HCT116 (cell line): ENCODE data around the gene SNX3. TPM values are rescaled to one million over a fixed set of nuclear protein-coding genes. Genes with fewer than 3 reads are reported as not detected.

Experiments used
- ATAC-seq: fragments of 200-7000 bp; cut with Tn5 transposase; 2 replicates; pipeline ENCODE4 v1.9.1; 2020; ENCODE audit warnings: mild to moderate bottlenecking, moderate library complexity
- BruUV-seq: library from RNA; stranded (reverse); fragments of 400-500 nt; replicated peaks from 2 replicates; lab custom pipeline; 2021; lab: Mats Ljungman, UMichigan
- CTCF ChIA-PET: fragments of 300-600 bp; sonication (Branson Sonifier 250); formaldehyde crosslinking; loops from one replicate; lab custom pipeline; 2021; ENCODE audit warnings: antibody characterized with exemption; lab: Charles Lee
- POLR2A ChIA-PET: fragments of 300-600, 350-600 bp; sonication (Branson Sonifier 250); formaldehyde crosslinking; loops from one replicate; lab custom pipeline; 2021; ENCODE audit warnings: antibody characterized with exemption; lab: Charles Lee
- RAD21 ChIA-PET, 2 experiments: fragments of 300-600 bp; sonication (Branson Sonifier 250); formaldehyde crosslinking; loops; one replicate each; lab custom pipeline; 2023; ENCODE audit warnings: low total read pairs in 2 of 2; ENCODE audit not compliant: uncharacterized antibody in 2 of 2, unreplicated experiment in 2 of 2, low non-redundant PET in 1 of 2; lab: Charles Lee
- DNase-seq: peaks from one replicate; pipeline ENCODE4 v3.0.0-alpha.2; 2010; ENCODE audit warnings: low read depth, low spot score
- H2AFZ ChIP-seq: fragments of 200-600 bp; shearing (Covaris generic), sonication (generic); 2 replicates; pipeline ENCODE4 v1.6.1; 2017; ENCODE audit warnings: low read depth, mixed run types, mixed read lengths, antibody characterized with exemption, low read length; ENCODE audit not compliant: poor library complexity, severe bottlenecking
- H3K27ac ChIP-seq: 2 replicates; pipeline ENCODE4 v1.5.1; 2012; ENCODE audit warnings: low read depth, low read length
- H3K27me3 ChIP-seq: fragments of 200-600 bp; sonication (generic); 2 replicates; pipeline ENCODE4 v1.6.1; 2016; ENCODE audit warnings: mixed run types, low read length, mixed read lengths; ENCODE audit not compliant: insufficient read depth
- H3K36me3 ChIP-seq, 2 experiments: fragments of 200-500 bp in 1 of 2; fragments of 200-600 bp in 1 of 2; sonication (Bioruptor generic) in 1 of 2; sonication (generic) in 1 of 2; 2 replicates each; pipeline versions ENCODE4 v1.5.1 to v1.6.1; 2014 to 2016; ENCODE audit warnings: low read length in 2 of 2, inconsistent platforms in 1 of 2, mixed read lengths in 1 of 2, mixed run types in 1 of 2; ENCODE audit not compliant: insufficient read depth in 2 of 2, control insufficient read depth in 1 of 2
- H3K4me1 ChIP-seq, 2 experiments: fragments of 200-600 bp in 1 of 2; sonication (generic) in 1 of 2; 2 replicates each; pipeline versions ENCODE4 v1.5.1 to v1.6.1; 2012 to 2017; ENCODE audit warnings: low read length in 2 of 2, inconsistent platforms in 1 of 2, mild to moderate bottlenecking in 1 of 2, mixed read lengths in 1 of 2, mixed run types in 1 of 2, moderate library complexity in 1 of 2; ENCODE audit not compliant: insufficient read depth in 2 of 2, control insufficient read depth in 1 of 2
- H3K4me2 ChIP-seq: fragments of 200-600 bp; sonication (generic); 2 replicates; pipeline ENCODE4 v1.6.1; 2017; ENCODE audit warnings: mixed run types, low read length, mixed read lengths
- H3K4me3 ChIP-seq, 2 experiments: fragments of 200-600 bp in 1 of 2; sonication (generic) in 1 of 2; replicated peaks in 1 of 2; 2 replicates each; pipeline ENCODE4 v1.5.1; 2011 to 2016; ENCODE audit warnings: low read length in 2 of 2, control low read depth in 1 of 2, low read depth in 1 of 2, mild to moderate bottlenecking in 1 of 2, mixed read lengths in 1 of 2, mixed run types in 1 of 2
- H3K79me2 ChIP-seq: fragments of 200-600 bp; sonication (generic); 2 replicates; pipeline ENCODE4 v1.6.1; 2017; ENCODE audit warnings: mild to moderate bottlenecking, mixed run types, low read length, moderate library complexity, mixed read lengths; ENCODE audit not compliant: insufficient read depth
- H3K9ac ChIP-seq: fragments of 200-600 bp; sonication (generic); 2 replicates; pipeline ENCODE4 v1.6.1; 2016; ENCODE audit warnings: low read length, mixed read lengths
- H3K9me2 ChIP-seq: fragments of 200-600 bp; sonication (generic), shearing (Covaris generic); 2 replicates; pipeline ENCODE4 v1.6.1; 2017; ENCODE audit warnings: mixed run types, mild to moderate bottlenecking, moderate library complexity; ENCODE audit not compliant: insufficient read depth
- H3K9me3 ChIP-seq, 2 experiments: fragments of 200-500 bp in 1 of 2; fragments of 200-600 bp in 1 of 2; sonication (Bioruptor generic) in 1 of 2; sonication (generic) in 1 of 2; 2 replicates each; pipeline ENCODE4 v1.6.1; 2014 to 2017; ENCODE audit warnings: low read length in 2 of 2, mixed read lengths in 2 of 2, inconsistent platforms in 1 of 2, low read depth in 1 of 2, mild to moderate bottlenecking in 1 of 2, mixed run types in 1 of 2, moderate library complexity in 1 of 2; ENCODE audit not compliant: control insufficient read depth in 1 of 2, insufficient read depth in 1 of 2
- H4K20me1 ChIP-seq: fragments of 200-600 bp; sonication (generic), shearing (Covaris generic); 2 replicates; pipeline ENCODE4 v1.6.1; 2017; ENCODE audit warnings: mixed run types, mild to moderate bottlenecking, moderate library complexity; ENCODE audit not compliant: insufficient read depth
- CTCF ChIP-seq, 3 experiments: fragments of 200-600 bp in 1 of 3; sonication (generic) in 1 of 3; IDR thresholded peaks in 2 of 3; conservative IDR thresholded peaks in 1 of 3; 2 replicates each; pipeline ENCODE4 v1.5.1; 2012 to 2017; ENCODE audit warnings: low read depth in 2 of 3, low read length in 2 of 3, antibody characterized with exemption in 1 of 3, borderline replicate concordance in 1 of 3, control low read depth in 1 of 3, mild to moderate bottlenecking in 1 of 3, mixed read lengths in 1 of 3, mixed run types in 1 of 3, moderate library complexity in 1 of 3; ENCODE audit not compliant: insufficient read depth in 1 of 3
- EGR1 ChIP-seq: IDR thresholded peaks from 2 replicates; pipeline ENCODE4 v1.6.1; 2012; ENCODE audit warnings: low read depth
- EZH2phosphoT487 ChIP-seq: fragments of 200-600 bp; IDR thresholded peaks from 2 replicates; pipeline ENCODE4 v1.6.1; 2018; ENCODE audit warnings: antibody characterized with exemption, borderline replicate concordance
- POLR2A ChIP-seq: IDR thresholded peaks from 2 replicates; pipeline ENCODE4 v1.7.0; 2011; ENCODE audit warnings: borderline replicate concordance; ENCODE audit not compliant: insufficient read depth, insufficient read length; ENCODE audit errors: extremely low read depth
- TCF7L2 ChIP-seq: IDR thresholded peaks from 2 replicates; pipeline ENCODE4 v1.7.0; 2011; ENCODE audit warnings: borderline replicate concordance, inconsistent platforms; ENCODE audit not compliant: insufficient read depth, insufficient read length; ENCODE audit errors: extremely low read depth
- ZBTB33 ChIP-seq: IDR thresholded peaks from 2 replicates; pipeline ENCODE4 v1.6.1; 2011; ENCODE audit warnings: mild to moderate bottlenecking, low read length, moderate library complexity; ENCODE audit not compliant: insufficient replicate concordance; ENCODE audit errors: extremely low read depth
- ZFX ChIP-seq: fragments of 450-650 bp; IDR thresholded peaks from 2 replicates; pipeline ENCODE4 v1.6.1; 2017
- intact Hi-C: fragments of 100-400 bp; cut with micrococcal nuclease; formaldehyde crosslinking; loops from 2 replicates; pipeline ENCODE4 v1.10.0; 2022
- total RNA-seq: library from RNA; stranded (reverse); gene quantifications from one replicate; pipeline ENCODE4 v1.2.1, GENCODE V29; 2021; ENCODE audit not compliant: unreplicated experiment

The SNX3 gene
- total RNA-seq, 1 experiment from 2014 or later = 111 TPM

GRCh38 chr6:108198761-108199498, 61.9 kb downstream of the SNX3 start:
- Histone ChIP-seq H3K9ac (no peak overlapping the region), H3K4me3 (no peak overlapping the region), H3K27ac (no peak overlapping the region), H3K9me2 (no peaks in the 10 kb centered on the region), H3K36me3 (no peaks in the 10 kb centered on the region), H3K27me3 (no peaks in the 10 kb centered on the region), H3K9me3 (no peaks in the 10 kb centered on the region), H2AFZ (no peak overlapping the region), H3K4me1 (peaks cover 8 to 9% of the 10 kb centered on the region in 2 experiments; a peak in 3 of 4 replicates), H3K79me2 (no peaks in the 10 kb centered on the region), H3K4me2 (no peak overlapping the region), H4K20me1 (no peaks in the 10 kb centered on the region)
- ChIA-PET CTCF (no interaction called here), POLR2A (no interaction called here), RAD21 (no interaction called here)
- no peak for DNase-seq
- no TSS peak for BruUV-seq
- no peak for ATAC-seq
- TF ChIP-seq POLR2A (no peak), ZBTB33 (no peak), TCF7L2 (no peak), CTCF (IDR thresholded peaks at IDR 0.05 in 2 of 3, conservative IDR thresholded peaks at IDR 0.05 in 1 of 3; ENCODE audit: borderline replicate concordance in 1 of 3, insufficient read depth in 1 of 3, low read depth in 2 of 3, low read length in 2 of 3) (no peak), EZH2phosphoT487 (no peak), ZFX (no peak), EGR1 (no peak)
- intact Hi-C loops = no loop called here
